HK-2 (cell line): ENCODE data around the gene P3H2.
"Not testable (repeated sequence)": the region's sequence is repeated elsewhere in the genome, so short reads cannot be mapped to it uniquely, and the experiment has no call there.

Experiments used
- DNase-seq: peaks from one replicate; pipeline ENCODE4 v3.0.0-alpha.2; 2018; ENCODE audit not compliant: unreplicated experiment

P3H2 gene

DNA sequence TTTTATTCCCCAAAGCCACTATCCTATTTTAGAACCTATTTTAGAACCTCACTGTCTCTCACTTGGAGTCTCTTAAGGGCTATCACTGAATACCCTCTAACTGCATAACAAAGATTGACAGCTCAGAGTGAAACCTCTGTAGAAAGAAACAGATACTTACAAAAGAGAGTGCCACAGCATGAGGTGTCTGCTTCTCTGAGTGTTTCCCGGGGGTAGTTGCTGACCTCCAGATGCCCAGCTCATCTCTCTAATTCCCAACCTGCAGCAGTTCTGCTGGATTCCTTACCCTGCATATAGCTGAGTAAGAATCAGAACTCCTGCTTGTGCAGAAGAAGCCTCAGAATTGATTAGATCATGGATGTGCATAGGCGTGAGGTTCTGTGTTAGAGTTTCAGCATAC, 34.5 kb downstream of the P3H2 start:
- DNase-seq: no peak

DNA sequence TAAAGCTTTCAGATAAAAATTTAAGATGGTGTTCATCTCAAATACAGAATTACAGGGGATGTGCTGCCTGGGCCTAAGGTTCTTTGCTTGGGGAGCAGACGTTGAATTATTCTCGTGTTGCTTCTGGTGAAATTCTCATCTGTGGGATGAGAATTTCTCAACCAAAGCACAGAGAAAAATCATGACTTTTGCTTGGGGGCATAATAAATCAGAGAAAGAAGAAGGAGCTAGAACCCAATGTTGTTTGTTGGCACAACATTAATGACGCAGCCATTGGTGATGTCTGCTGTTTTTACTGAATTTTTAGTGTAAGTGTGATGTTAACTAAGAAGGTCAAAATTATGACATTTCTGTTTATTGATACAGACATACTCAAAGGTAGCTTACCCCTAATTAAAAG, 35.7 kb downstream of the P3H2 start:
- DNase-seq: no peak

DNA sequence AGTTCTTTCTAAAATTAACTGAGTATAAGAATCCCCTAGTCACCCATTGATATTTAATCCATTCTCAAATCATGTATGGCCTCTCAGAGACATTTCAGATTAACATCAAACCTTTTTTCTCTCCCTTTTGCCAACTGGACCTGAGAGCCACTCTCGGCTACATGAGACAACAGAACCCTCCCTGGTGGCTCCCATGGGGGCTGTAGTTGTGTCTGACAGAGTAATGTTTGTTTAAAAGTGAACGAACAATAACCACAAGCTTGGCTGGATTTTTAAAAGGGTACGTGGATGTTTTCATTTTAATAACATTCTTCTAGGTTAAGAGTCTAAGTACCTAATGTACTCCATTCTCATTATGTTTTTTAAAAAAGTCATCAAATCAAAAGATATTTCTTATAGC, 37.1 kb downstream of the P3H2 start:
- no peak for DNase-seq

DNA sequence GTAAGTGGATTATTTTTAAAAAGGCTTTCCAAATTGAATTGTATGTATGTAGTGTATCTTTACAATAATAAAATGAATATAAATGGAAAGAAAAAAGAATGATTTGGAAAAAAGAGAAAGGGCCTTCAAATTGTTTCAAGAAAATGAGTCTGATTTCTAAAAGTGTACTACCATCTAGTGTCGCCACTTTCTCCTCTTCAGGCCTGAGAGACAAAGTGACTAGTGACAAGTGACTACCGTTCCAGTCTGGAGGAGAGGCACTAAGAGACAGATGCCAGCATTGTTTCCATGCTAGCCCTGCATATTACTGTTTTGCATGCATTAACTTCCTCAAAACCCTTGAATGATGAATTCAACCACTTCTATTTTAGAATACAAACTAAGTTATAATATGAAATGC, 39.3 kb downstream of the P3H2 start:
- no peak for DNase-seq

DNA sequence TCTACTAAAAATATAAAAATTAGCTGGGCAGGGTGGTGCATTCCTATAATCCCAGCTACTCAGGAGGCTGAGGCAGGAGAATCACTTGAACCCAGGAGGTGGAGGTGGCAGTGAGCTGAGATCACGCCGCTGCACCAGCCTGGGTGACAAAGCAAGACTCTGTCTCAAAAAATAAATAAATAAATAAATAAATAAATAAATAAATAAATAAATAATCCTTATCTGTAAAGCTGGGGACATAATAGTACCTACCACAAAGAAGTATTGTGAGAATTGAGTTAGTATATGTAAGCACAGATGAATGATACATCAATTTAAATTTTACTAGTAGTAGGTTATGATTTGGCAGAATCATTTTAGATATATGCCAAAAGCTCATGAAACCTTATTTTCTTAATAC, 41.5 kb downstream of the P3H2 start:
- not testable (repeated sequence) for DNase-seq

DNA sequence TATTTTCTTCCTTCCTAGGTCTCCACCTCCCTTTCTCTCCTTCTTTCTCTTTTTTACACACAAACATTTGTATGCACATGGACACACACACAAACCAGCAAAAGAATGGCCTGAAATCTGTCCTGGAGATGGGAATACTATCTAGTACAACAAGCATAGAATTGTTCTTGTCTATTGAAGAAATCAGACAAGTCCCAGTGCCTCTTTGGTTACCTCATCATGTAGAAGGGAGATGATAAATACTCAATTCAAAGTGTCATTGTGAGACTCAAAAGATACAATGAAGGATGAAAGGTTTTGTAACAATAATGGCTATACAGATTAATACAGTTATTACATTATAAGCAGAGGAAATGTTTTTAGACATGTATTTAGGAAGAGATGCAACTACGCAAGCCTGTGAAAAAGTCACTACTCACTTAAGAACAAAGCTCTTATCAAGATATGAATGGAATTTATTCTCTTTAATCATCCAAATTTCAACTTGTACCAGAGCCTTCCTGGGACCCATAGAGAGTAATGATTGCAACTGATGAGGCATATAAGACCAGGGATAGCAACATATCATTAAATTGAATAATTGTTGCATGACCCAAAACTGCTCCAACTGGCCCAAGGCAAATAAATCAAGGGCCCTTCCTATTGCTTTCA, 43.2 kb downstream of the P3H2 start:
- no peak for DNase-seq

DNA sequence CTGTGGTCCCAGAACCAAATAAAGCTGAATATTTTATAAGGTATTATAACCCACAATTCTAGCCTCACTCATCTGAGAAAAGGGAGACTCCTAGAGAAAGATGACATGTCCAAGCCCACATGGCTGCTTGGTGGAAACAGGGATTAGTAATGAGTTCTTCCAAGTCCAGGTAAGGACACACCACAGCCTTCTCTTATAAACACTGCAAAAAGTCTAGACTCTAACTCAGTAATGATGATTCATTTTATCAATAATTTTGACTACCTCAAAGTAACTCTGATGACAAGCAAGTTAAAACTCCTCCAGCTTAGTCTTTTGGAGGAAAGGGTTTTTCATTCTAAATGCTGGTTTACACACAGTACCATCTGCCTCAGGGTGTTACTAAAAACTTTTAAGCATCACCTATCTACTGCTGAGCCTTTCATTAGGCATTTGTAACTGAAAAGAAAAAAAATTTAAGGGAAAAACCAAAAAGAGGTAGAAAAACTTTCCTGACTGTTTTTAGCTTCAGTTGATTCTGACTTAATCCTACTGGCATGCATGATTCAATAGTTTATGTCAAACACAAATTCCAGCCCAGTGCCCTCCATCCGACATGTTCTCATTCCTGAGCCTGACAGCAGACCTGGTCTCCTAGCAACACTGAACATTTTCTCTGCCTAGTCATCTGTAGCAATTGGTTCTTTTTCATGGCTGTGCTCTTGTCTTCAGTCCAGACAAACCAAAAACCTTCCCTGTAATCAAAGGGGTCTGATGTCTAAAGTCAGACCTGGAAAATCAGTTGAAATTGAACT, 43.9 kb downstream of the P3H2 start:
- peak; percentile 81 for DNase-seq

DNA sequence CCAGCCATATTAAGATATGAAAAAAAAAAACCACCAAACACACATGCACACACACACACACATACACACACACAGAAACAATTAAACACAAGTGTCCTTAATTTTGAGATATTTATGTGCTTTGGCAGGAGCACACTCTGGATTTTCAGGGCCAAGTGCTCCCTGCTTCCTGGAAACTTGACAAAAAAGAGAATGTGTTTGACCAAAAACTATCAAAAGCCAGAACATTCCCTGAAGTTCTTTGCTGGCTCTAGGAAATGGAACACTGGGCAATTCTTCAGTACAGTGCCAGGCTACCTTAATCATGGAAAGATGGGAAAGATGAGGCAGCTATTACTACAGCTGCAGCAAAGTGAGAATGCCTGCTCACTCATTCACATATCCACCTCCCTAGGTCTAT, 44.6 kb downstream of the P3H2 start:
- DNase-seq: no peak

DNA sequence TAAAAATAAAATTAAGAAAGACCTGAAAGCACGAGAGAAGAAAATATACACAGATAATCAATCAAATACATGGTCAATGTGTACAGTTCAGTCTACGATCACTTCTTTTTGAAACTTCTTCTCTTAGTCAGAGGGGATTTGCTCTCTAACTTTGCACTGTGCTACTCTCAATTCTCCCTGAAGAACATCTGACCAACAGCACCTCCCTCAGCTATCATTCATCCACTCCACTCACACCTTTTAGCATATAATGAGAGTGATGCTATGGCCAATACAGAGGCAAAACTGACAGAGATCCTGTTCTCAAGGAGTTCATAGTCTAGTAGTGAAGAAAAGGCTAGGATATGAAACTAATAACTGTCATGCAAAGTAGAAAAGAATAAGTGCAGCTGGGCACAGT, 45.9 kb downstream of the P3H2 start:
- DNase-seq: no peak

DNA sequence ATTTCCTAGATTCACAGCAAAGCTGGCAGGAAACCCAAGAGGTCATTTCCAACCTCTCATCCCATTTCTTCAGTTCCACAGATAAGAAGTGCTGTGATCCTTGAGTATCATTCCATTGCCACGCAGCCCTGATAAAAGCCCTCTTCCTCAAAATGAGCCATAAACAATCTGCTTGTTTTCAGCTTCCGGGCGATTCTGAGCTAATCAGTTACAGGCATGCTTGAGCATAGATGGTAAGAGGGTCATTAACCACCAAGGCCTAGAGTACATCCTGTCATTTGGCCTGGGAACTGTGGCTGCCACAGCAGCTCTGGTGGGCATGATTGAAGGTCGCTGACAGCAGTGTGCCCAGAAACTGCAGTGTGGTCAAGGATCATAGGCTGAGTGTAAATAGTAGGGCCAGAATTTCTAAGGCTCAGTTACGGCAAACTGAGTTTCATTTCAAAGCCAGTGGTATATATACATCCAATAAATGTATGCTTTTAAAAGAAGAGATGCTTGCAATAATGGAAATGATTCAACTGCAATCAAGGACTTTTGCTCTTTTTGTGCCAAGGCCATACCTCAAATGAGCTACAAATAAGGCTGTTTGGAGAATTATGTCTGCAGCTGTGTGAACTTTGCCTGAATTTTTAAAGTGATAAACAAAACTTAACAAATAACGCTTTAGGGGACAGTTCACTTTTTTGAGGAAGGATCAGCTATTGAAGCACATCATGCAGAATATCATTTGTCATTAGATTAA, 47.3 kb downstream of the P3H2 start:
- peak; percentile 82 for DNase-seq

DNA sequence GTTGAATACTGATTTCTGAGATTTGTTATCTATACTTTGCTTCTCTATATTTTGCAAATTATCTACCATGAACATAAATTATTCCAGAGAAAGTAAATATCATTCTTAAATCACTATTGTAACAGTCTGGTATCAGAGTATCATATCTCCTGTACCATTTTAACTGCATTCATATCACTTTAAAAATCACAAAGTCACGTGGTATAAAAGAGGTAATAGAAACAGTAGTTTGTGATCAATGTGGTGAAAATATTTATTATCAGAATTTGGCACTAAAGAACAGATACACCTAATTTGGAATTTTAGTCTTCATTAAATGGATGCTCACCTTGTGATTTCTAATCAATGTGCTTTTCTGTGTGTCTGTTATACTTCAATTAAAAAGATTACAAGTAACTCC, 47.8 kb downstream of the P3H2 start:
- no peak for DNase-seq

DNA sequence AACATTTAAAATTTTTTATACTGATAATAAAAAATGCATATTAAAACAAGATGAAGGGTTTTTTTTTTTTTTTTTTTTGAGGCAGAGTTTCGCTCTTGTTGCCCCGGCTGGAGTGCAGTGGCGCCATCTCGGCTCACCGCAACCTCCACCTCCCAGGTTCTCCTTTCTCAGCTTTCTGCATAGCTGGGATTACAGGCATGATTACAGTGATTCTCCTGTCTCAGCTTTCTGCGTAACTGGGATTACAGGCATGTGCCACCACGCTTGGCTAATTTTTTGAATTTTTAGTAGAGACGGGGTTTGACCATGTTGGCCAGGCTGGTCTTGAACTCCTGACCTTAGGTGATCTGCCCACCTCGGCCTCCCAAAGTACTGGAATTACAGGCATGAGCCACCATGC, 48.8 kb downstream of the P3H2 start:
- not testable (repeated sequence) for DNase-seq

DNA sequence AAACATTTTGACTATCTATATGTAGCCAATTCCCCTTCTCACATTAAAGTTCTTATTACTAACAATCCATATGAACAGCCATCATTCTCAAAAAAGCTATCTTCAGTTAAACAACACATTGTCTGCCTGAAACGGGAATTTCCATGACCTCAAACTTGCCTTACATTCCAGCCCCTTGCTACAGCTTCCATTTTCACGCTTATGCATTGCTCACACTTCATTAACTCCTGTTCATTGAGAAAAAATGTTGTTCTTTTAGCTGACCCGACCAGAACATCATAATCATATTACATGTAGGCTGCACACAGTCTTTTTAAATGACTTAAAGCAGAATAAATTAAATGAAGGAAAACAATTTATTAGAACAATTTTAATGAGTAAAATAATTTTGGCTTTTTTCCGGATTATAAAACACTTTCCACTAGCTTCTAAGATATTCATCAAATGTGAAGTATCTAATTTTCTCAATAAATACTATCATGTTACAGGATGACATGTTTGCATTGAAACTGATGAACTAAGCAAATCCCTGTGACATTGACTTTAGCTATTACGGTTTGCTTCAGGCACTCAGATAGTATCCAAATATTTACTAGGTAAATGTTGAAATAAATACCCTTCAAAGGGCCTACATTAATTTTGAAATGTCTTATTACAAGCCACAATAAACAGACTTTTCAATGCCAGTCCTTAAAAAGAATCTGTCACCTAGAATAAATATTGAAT, 49.9 kb downstream of the P3H2 start:
- DNase-seq: no peak

DNA sequence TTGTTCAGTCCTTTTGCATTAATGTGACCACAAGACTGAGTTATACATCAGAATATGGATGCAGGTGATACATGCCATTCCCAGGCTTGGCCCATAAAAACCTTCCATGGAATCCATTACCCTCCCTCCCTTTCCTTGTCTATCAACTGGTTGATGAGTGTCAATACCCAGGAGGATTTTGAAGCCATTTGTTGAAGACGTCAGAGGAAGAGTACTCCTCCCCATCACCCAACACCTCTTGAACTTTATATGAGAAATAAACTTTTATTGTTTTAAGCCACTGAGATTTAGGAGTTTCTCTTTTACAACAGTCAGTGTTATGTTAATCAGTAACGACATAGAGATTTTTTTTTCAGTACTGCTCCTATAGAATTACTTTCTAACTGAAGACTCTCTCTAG, 55.5 kb downstream of the P3H2 start:
- DNase-seq: no peak

DNA sequence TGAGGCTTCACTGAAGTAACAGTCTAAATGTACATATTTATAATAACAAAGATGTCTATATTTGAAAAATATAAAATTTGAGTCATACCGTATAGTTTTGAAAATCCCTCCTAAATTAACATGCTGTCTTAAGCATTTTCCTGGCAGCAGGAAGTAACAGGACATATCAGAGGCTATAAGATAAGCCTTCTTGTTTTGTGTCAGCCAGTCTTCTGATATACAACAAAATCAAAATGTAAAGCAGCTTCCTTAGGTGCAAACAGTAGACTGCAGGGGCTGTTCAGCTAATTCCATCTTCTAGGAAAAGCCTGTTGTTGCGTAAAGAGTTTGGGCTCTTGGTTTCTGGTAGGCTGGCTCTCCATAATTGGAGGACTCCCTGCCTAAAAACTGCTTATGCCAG, 56.0 kb downstream of the P3H2 start:
- DNase-seq: no peak

DNA sequence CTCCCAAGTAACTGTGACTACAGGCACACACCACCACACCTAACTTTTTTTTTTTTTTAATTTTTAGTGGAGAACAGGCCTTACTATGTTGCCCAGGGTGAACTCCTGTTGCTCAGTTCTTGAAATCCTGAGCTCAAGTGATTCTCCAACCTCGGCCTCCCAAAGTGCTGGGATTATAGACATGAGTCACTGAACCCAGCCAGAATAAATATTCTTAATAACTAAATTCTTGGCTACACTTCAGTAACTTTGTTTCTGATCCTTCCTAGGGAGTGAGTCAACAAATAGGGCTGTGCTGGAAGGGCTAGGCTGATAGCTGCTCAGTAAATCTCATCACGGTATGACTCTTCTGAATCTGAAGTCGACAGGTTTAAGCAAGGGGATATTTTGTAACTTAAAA, 56.6 kb downstream of the P3H2 start:
- peak; percentile 54 for DNase-seq

DNA sequence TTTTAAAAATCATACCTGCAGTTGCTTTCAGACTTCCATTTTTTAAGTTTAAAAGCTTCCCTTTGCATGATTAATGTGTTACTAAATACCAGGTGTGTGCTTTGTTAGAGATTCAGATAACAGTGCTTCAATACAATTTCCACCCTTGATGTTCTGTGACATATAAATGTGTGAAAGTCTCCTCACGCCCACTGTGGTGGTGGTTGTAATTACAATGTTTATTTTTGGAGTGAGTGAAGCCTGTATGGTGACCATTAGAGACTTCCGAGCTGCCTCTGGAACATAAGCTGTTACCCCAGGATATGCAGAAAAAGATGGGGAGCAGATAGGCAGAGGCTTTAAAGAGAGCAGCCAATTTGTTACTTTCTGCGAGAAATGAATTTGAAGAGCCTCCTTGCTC, 57.2 kb downstream of the P3H2 start:
- DNase-seq: no peak

DNA sequence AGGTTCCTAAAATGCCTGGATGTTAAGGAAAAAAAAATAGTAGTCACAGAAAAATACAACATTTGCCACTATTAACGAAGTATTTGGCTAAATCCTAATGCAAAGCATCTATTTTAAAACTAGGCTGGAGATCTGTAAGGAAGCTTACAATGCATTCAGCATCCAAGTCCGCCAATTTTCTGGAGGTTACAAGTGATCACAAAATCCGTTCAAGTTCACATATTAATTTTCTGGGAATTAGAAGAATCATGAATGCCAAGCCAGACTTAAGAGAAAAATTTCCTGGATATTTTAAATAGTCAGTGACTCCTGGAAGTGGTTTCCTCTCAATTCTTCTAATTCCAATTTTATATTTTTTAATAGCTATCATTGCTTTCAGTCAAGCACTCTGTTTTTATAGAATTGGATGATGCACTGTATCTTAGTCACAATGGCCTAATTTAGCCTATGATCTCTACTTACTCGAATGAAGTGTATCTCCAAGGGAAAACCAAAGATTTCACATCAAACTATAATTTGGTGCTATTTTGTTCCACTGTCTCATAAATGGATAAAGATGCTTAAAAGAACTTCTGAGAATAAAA, 60.4 kb downstream of the P3H2 start:
- DNase-seq: no peak

DNA sequence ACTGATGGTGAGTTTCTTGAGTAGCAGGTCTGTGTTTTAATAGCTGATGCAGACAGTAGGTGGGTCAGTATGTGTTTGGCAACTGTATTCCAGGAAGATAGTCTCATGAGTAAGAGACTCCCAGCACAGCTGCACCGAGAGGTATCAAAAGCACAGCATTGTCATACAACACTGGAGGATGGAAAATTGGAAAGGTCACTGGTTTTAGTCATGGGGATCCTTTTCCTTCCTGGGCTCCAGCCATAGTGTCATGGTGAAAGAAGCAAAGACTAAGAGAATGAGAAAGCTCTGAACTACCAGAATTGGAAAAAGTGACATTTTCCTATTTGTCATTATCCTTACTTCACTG, 61.5 kb downstream of the P3H2 start:
- no peak for DNase-seq

DNA sequence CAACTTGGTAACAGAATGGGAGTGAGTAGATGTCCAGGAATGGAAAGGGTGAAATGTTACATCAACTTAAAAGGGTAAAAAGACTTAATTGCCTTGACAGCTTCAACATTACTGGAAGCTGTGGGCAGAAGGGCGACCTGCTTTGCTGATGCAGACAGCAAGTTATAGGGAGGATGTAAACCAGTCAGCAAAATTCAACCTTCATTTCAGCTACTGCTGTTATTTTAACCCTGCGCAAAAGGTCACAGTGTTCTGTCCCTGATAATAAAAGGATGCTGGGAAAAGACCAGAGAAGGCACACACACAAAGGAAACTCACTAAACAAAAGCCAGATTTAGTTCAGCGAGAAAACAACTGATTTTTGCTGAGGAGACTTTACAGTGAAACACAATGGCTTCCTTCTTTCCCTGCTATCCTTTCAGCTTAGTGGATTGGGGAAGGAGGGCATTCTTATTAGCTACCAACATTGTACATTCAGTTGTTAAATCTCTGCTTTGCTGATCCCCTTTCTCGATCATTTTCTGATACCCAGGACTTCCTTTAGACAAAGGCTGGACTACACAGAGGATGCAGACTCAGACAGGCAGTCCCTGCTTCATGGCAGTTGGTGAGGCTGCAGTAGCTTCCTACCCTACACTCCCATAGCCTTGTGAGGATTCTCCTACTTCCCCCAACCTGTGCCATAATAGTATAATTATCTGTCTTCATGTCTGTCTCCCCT, 62.0 kb downstream of the P3H2 start:
- DNase-seq: no peak

DNA sequence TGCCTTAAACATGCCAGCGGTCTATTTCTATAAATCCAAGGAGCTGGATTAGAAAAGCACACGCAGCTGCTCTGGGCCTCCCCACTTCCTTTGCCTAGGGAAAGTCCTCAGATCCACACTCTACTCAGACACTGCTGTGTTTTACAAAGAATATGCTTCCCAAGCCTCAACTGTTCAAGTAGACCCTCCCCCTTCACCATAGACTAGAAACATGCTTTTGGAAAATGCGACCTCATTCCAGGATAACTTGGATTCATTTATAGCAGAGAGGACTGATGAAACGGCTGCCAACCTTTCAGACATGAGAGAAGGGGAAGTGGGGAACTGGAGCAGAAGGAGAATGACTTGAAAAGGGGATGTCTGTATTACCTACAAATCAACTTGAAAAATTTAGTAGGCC, 64.0 kb downstream of the P3H2 start:
- DNase-seq: no peak
